Cardiac muscle cell (in vitro differentiated cells and primary cell): ENCODE data around the gene MARCHF9. TPM values are rescaled to one million over a fixed set of nuclear protein-coding genes. Genes with fewer than 3 reads are reported as not detected.

Source experiments
- DNase-seq, 2 donors: peaks; one replicate each; pipeline versions ENCODE4 v3.0.0 to v3.0.0-alpha.2; 2010 to 2017; ENCODE audit warnings: low read depth in 1 of 2, low spot score in 1 of 2
- H3K27ac ChIP-seq: fragments of 200-600 bp; sonication (generic); 2 replicates; pipeline ENCODE4 v1.5.1; 2016
- H3K27me3 ChIP-seq: fragments of 200-600 bp; sonication (generic); 2 replicates; pipeline ENCODE4 v1.6.0; 2016; ENCODE audit warnings: control low read depth
- H3K36me3 ChIP-seq: fragments of 200-600 bp; sonication (generic); 2 replicates; pipeline ENCODE4 v1.5.1; 2016; ENCODE audit warnings: control low read depth
- H3K4me1 ChIP-seq: fragments of 200-600 bp; sonication (generic); 2 replicates; pipeline ENCODE4 v1.8.1; 2017; ENCODE audit warnings: low read depth, mild to moderate bottlenecking, mixed run types
- H3K4me3 ChIP-seq: fragments of 200-600 bp; sonication (generic); 2 replicates; pipeline ENCODE4 v1.5.1; 2016; ENCODE audit warnings: mild to moderate bottlenecking
- H3K9me3 ChIP-seq: fragments of 200-600 bp; sonication (generic); 2 replicates; pipeline ENCODE4 v1.5.1; 2017; ENCODE audit warnings: low read depth, mild to moderate bottlenecking, control low read depth
- CTCF ChIP-seq: IDR thresholded peaks from 2 replicates; pipeline ENCODE4 v1.5.1; 2012; ENCODE audit warnings: low read depth, mild to moderate bottlenecking, low read length
- polyA plus RNA-seq: library from polyadenylated mRNA; unstranded; fragments of >200 nt; fragmentation: Nextera tagmentation; extraction: Ambion mirVana; gene quantifications from 2 replicates; pipeline ENCODE4 v1.2.1, GENCODE V29; 2016
- total RNA-seq: library from RNA; depleted of rRNA; stranded (reverse); fragments of >200 nt; gene quantifications from 2 replicates; pipeline ENCODE4 v1.2.3, GENCODE V29; 2016

MARCHF9 gene
- total and polyA plus RNA-seq, 2 experiments from 2014 or later, result 9.0 to 21.9 TPM

- H3K36me3 ChIP-seq, result peaks cover 16% of the 10 kb centered on the region
- no peaks in the 10 kb centered on the region for H3K9me3 ChIP-seq
- no peak for DNase-seq
- H3K4me3 ChIP-seq, result no peak overlapping the region
- no peak for TF ChIP-seq CTCF
- H3K27ac ChIP-seq, result no peak overlapping the region
- H3K27me3 ChIP-seq, result no peaks in the 10 kb centered on the region
- H3K4me1 ChIP-seq, result no peaks in the 10 kb centered on the region
Measured at GRCh38 chr12:57809425-57809824, 54.5 kb downstream of the MARCHF9 start.

Other genes with a start within 250 kb of the MARCHF9 start
- 30.2 and 44.2 TPM in 2 replicates for gene DDIT3, start 234.6 kb upstream of the MARCHF9 start, total RNA-seq
- 33.8 and 51.3 TPM in 2 replicates for gene DDIT3, start 234.6 kb upstream of the MARCHF9 start, polyA plus RNA-seq
- gene MBD6, start 232.3 kb upstream of the MARCHF9 start, total RNA-seq, result 13.8 and 14.1 TPM in 2 replicates
- 22.8 and 36.9 TPM in 2 replicates for gene MBD6, start 232.3 kb upstream of the MARCHF9 start, polyA plus RNA-seq
- 210 and 230 TPM in 2 replicates for gene DCTN2, start 207.9 kb upstream of the MARCHF9 start, total RNA-seq
- 156 and 157 TPM in 2 replicates for gene DCTN2, start 207.9 kb upstream of the MARCHF9 start, polyA plus RNA-seq
- gene KIF5A, start 205.1 kb upstream of the MARCHF9 start, total RNA-seq, result 0.36 and 0.49 TPM in 2 replicates
- 0.05 and 0.11 TPM in 2 replicates for gene KIF5A, start 205.1 kb upstream of the MARCHF9 start, polyA plus RNA-seq
- gene PIP4K2C, start 163.9 kb upstream of the MARCHF9 start, total RNA-seq, result 15.1 and 23.5 TPM in 2 replicates
- 20.4 and 25.5 TPM in 2 replicates for gene PIP4K2C, start 163.9 kb upstream of the MARCHF9 start, polyA plus RNA-seq
- 52.1 and 59.0 TPM in 2 replicates for gene DTX3, start 150.3 kb upstream of the MARCHF9 start, total RNA-seq
- 44.5 and 46.6 TPM in 2 replicates for gene DTX3, start 150.3 kb upstream of the MARCHF9 start, polyA plus RNA-seq
- 22.3 and 38.6 TPM in 2 replicates for gene ARHGEF25, start 143.7 kb upstream of the MARCHF9 start, total RNA-seq
- gene ARHGEF25, start 143.7 kb upstream of the MARCHF9 start, polyA plus RNA-seq, result 2.0 and 3.5 TPM in 2 replicates
- gene B4GALNT1, start 121.9 kb upstream of the MARCHF9 start, total RNA-seq, result 0.32 TPM in 1 of 2 replicates, not detected in the other
- gene B4GALNT1, start 121.9 kb upstream of the MARCHF9 start, polyA plus RNA-seq, result 0.29 TPM in 1 of 2 replicates, not detected in the other
- gene OS9, start 61.0 kb upstream of the MARCHF9 start, total RNA-seq, result 182 and 202 TPM in 2 replicates
- gene OS9, start 61.0 kb upstream of the MARCHF9 start, polyA plus RNA-seq, result 122 and 134 TPM in 2 replicates
- 0.33 and 0.49 TPM in 2 replicates for gene AGAP2, start 16.4 kb upstream of the MARCHF9 start, total RNA-seq
- gene AGAP2, start 16.4 kb upstream of the MARCHF9 start, polyA plus RNA-seq, result 0.05 and 0.10 TPM in 2 replicates
- 41.7 and 65.9 TPM in 2 replicates for gene TSPAN31, start 10.1 kb upstream of the MARCHF9 start, total RNA-seq
- gene TSPAN31, start 10.1 kb upstream of the MARCHF9 start, polyA plus RNA-seq, result 66.3 and 73.4 TPM in 2 replicates
- gene CDK4, start 2.8 kb upstream of the MARCHF9 start, total RNA-seq, result 75.8 and 137 TPM in 2 replicates
- 160 and 172 TPM in 2 replicates for gene CDK4, start 2.8 kb upstream of the MARCHF9 start, polyA plus RNA-seq
- 0.07 and 1.3 TPM in 2 replicates for gene CYP27B1, start 12.0 kb downstream of the MARCHF9 start, total RNA-seq
- 0.33 TPM in 1 of 2 replicates, not detected in the other for gene CYP27B1, start 12.0 kb downstream of the MARCHF9 start, polyA plus RNA-seq
- gene METTL1, start 17.0 kb downstream of the MARCHF9 start, total RNA-seq, result 8.1 and 11.9 TPM in 2 replicates
- 20.0 and 21.6 TPM in 2 replicates for gene METTL1, start 17.0 kb downstream of the MARCHF9 start, polyA plus RNA-seq
- gene EEF1AKMT3, start 17.5 kb downstream of the MARCHF9 start, total RNA-seq, result 2.2 and 4.8 TPM in 2 replicates
- gene EEF1AKMT3, start 17.5 kb downstream of the MARCHF9 start, polyA plus RNA-seq, result 3.7 and 3.9 TPM in 2 replicates
- gene TSFM, start 27.7 kb downstream of the MARCHF9 start, total RNA-seq, result 22.6 and 34.4 TPM in 2 replicates
- gene TSFM, start 27.7 kb downstream of the MARCHF9 start, polyA plus RNA-seq, result 59.6 and 66.7 TPM in 2 replicates
- 1.6 TPM in 2 replicates for gene AVIL, start 63.6 kb downstream of the MARCHF9 start, total RNA-seq
- gene AVIL, start 63.6 kb downstream of the MARCHF9 start, polyA plus RNA-seq, result 1.7 and 2.9 TPM in 2 replicates
- gene CTDSP2, start 91.6 kb downstream of the MARCHF9 start, total RNA-seq, result 103 and 105 TPM in 2 replicates
- 82.9 and 108 TPM in 2 replicates for gene CTDSP2, start 91.6 kb downstream of the MARCHF9 start, polyA plus RNA-seq
- 9.2 and 18.3 TPM in 2 replicates for gene ATP23, start 186.5 kb downstream of the MARCHF9 start, total RNA-seq
- 11.4 and 14.3 TPM in 2 replicates for gene ATP23, start 186.5 kb downstream of the MARCHF9 start, polyA plus RNA-seq